ENCODE data around the gene AQP2.
A peak's percentile ranks its signal among the peaks of the same experiment; 100 is the strongest.

AQP2 gene

GRCh38 chr12:49968471-49968870 lies 17.9 kb downstream of the AQP2 start:
- Histone ChIP-seq H3K9ac (no peak overlapping the region), H4K20me1 (no peaks in the 10 kb centered on the region), H3K36me3 (no peaks in the 10 kb centered on the region), H3K4me1 (peaks cover 43% of the 10 kb centered on the region), H3K27me3 (peaks cover 51% of the 10 kb centered on the region), H3K4me3 (no peak overlapping the region), H3K9me3 (no peaks in the 10 kb centered on the region), H3K27ac (no peak overlapping the region), H3K4me2 (no peak overlapping the region)
- no peak for TF ChIP-seq Cebpa-rat (IDR thresholded peaks at IDR 0.05)

GRCh38 chr12:49969027-49969426 lies 18.5 kb downstream of the AQP2 start:
- Histone ChIP-seq H3K4me1 (peaks cover 42% of the 10 kb centered on the region), H3K27me3 (peaks cover 46% of the 10 kb centered on the region)

GRCh38 chr12:49969651-49970429 lies 19.3 kb downstream of the AQP2 start:
- Histone ChIP-seq H3K4me3 (no peak overlapping the region), H3K27ac (no peak overlapping the region), H3K4me2 (peak overlapping the region; percentile 58), H3K27me3 (peaks cover 37% of the 10 kb centered on the region), H4K20me1 (no peaks in the 10 kb centered on the region), H3K36me3 (no peaks in the 10 kb centered on the region), H3K4me1 (peaks cover 37% of the 10 kb centered on the region), H3K9ac (no peak overlapping the region), H3K9me3 (no peaks in the 10 kb centered on the region)
- no peak for TF ChIP-seq Cebpa-rat (IDR thresholded peaks at IDR 0.05)

More at GRCh38 chr12:49969027-49969426, 18.5 kb downstream of the AQP2 start:
- Histone ChIP-seq H4K20me1 (no peaks in the 10 kb centered on the region), H3K9ac (no peak overlapping the region), H3K4me3 (no peak overlapping the region), H3K27ac (no peak overlapping the region), H3K4me2 (peak overlapping the region; percentile 58), H3K9me3 (no peaks in the 10 kb centered on the region), H3K36me3 (no peaks in the 10 kb centered on the region)
- TF ChIP-seq Cebpa-rat (IDR thresholded peaks at IDR 0.05) = no peak

- H3K4me3 ChIP-seq = no peak overlapping the region
- no peak overlapping the region for H3K9ac ChIP-seq
- H3K27ac ChIP-seq = no peak overlapping the region
- TF ChIP-seq Cebpa-rat (IDR thresholded peaks at IDR 0.05) = no peak
- peaks cover 30% of the 10 kb centered on the region for H3K27me3 ChIP-seq
- H3K4me1 ChIP-seq = peaks cover 37% of the 10 kb centered on the region
- H4K20me1 ChIP-seq = no peaks in the 10 kb centered on the region
- H3K36me3 ChIP-seq = no peaks in the 10 kb centered on the region
- no peak overlapping the region; the same call in 1 of the 2 replicates for H3K4me2 ChIP-seq
- H3K9me3 ChIP-seq = no peaks in the 10 kb centered on the region
These were observed 20.1 kb downstream of the AQP2 start for GRCh38 chr12:49970658-49971057.

GRCh38 chr12:49971141-49971540 lies 20.6 kb downstream of the AQP2 start:
- peaks cover 25% of the 10 kb centered on the region for H3K27me3 ChIP-seq
- peaks cover 37% of the 10 kb centered on the region for H3K4me1 ChIP-seq
- H3K9ac ChIP-seq = no peak overlapping the region
- no peaks in the 10 kb centered on the region for H3K9me3 ChIP-seq
- no peak overlapping the region for H3K4me2 ChIP-seq
- no peaks in the 10 kb centered on the region for H4K20me1 ChIP-seq
- H3K36me3 ChIP-seq = no peaks in the 10 kb centered on the region
- H3K27ac ChIP-seq = no peak overlapping the region
- no peak for TF ChIP-seq Cebpa-rat (IDR thresholded peaks at IDR 0.05)
- no peak overlapping the region for H3K4me3 ChIP-seq

GRCh38 chr12:49972129-49972528 lies 21.6 kb downstream of the AQP2 start:
- TF ChIP-seq Cebpa-rat (IDR thresholded peaks at IDR 0.05) = no peak
- H3K36me3 ChIP-seq = no peaks in the 10 kb centered on the region
- no peak overlapping the region for H3K27ac ChIP-seq
- H3K4me1 ChIP-seq = peaks cover 36% of the 10 kb centered on the region
- no peaks in the 10 kb centered on the region for H4K20me1 ChIP-seq
- no peak overlapping the region for H3K4me3 ChIP-seq
- H3K9me3 ChIP-seq = no peaks in the 10 kb centered on the region
- H3K4me2 ChIP-seq = no peak overlapping the region; the same call in 1 of the 2 replicates
- H3K27me3 ChIP-seq = peaks cover 19% of the 10 kb centered on the region
- no peak overlapping the region for H3K9ac ChIP-seq

- no peak within 1 kb of the TSS for H3K9ac ChIP-seq
- H3K4me2 ChIP-seq = no peak within 1 kb of the TSS; the same call in 1 of the 2 replicates
- H3K9me3 ChIP-seq = no peaks in the 10 kb centered on the region
- no peak within 1 kb of the TSS for H3K27ac ChIP-seq
- H3K27me3 ChIP-seq = peaks cover 16% of the 10 kb centered on the region
- H4K20me1 ChIP-seq = no peaks in the 10 kb centered on the region
- no peak for TF ChIP-seq Cebpa-rat (IDR thresholded peaks at IDR 0.05)
- no peaks in the 10 kb centered on the region for H3K36me3 ChIP-seq
- H3K4me1 ChIP-seq = peaks cover 29% of the 10 kb centered on the region
- no peak within 1 kb of the TSS for H3K4me3 ChIP-seq
These were observed 22.3 kb downstream of the AQP2 start, which contains the start of gene AQP6 for GRCh38 chr12:49972641-49973360. AQP6 (plus strand) TSS chr12:49972947; CDS start chr12:49973174, 227 bp downstream.

- TF ChIP-seq Cebpa-rat (IDR thresholded peaks at IDR 0.05) = no peak
- Histone ChIP-seq H3K4me2 (no peak overlapping the region), H3K4me3 (no peak overlapping the region)
These were observed 22.9 kb downstream of the AQP2 start for GRCh38 chr12:49973361-49973830.

GRCh38 chr12:49974231-49974675 lies 23.7 kb downstream of the AQP2 start:
- H3K9ac ChIP-seq = no peak overlapping the region
- no peak overlapping the region for H3K4me2 ChIP-seq
- H3K9me3 ChIP-seq = no peaks in the 10 kb centered on the region
- H3K36me3 ChIP-seq = no peaks in the 10 kb centered on the region
- H4K20me1 ChIP-seq = no peaks in the 10 kb centered on the region
- peaks cover 7% of the 10 kb centered on the region; the same call in 1 of the 2 replicates for H3K27me3 ChIP-seq
- TF ChIP-seq Cebpa-rat (IDR thresholded peaks at IDR 0.05) = no peak
- H3K4me3 ChIP-seq = no peak overlapping the region
- H3K27ac ChIP-seq = no peak overlapping the region
- peaks cover 32% of the 10 kb centered on the region for H3K4me1 ChIP-seq

More at GRCh38 chr12:49973361-49973830, 22.9 kb downstream of the AQP2 start:
- H4K20me1 ChIP-seq = no peaks in the 10 kb centered on the region
- H3K4me1 ChIP-seq = peaks cover 31% of the 10 kb centered on the region
- H3K27ac ChIP-seq = no peak overlapping the region
- no peak overlapping the region for H3K9ac ChIP-seq
- H3K9me3 ChIP-seq = no peaks in the 10 kb centered on the region
- peaks cover 10% of the 10 kb centered on the region for H3K27me3 ChIP-seq
- H3K36me3 ChIP-seq = no peaks in the 10 kb centered on the region

Data from BLaER1 (cell line).